Type B pancreatic cell (in vitro differentiated cells): ENCODE measurements around the gene GMEB2. TPM values are rescaled to one million over a fixed set of nuclear protein-coding genes. Genes with fewer than 3 reads are reported as not detected.

Experiments used
- DNase-seq: peaks from one replicate; pipeline ENCODE4 v3.0.0; 2021; ENCODE audit warnings: mixed read lengths; ENCODE audit not compliant: unreplicated experiment; ENCODE audit errors: extremely low spot score
- H3K27ac Mint-ChIP-seq: 2 replicates; pipeline ENCODE4 v1.8.0; 2021; ENCODE audit warnings: mild to moderate bottlenecking, mixed read lengths
- H3K27me3 Mint-ChIP-seq: 2 replicates; pipeline ENCODE4 v1.8.0; 2021; ENCODE audit warnings: mixed read lengths
- H3K36me3 Mint-ChIP-seq: 2 replicates; pipeline ENCODE4 v1.8.0; 2021; ENCODE audit warnings: mixed read lengths
- H3K4me1 Mint-ChIP-seq: one replicate; pipeline ENCODE4 v1.8.0; 2021; ENCODE audit warnings: mixed read lengths; ENCODE audit not compliant: unreplicated experiment
- H3K4me3 Mint-ChIP-seq: 2 replicates; pipeline ENCODE4 v1.8.0; 2021; ENCODE audit warnings: mild to moderate bottlenecking, mixed read lengths
- H3K9me3 Mint-ChIP-seq: 2 replicates; pipeline ENCODE4 v1.8.0; 2021; ENCODE audit warnings: mixed read lengths
- CTCF ChIP-seq: fragments of 200-600 bp; sonication (generic); conservative IDR thresholded peaks from 2 replicates; pipeline ENCODE4 v1.5.0; 2021; ENCODE audit warnings: antibody characterized with exemption, mild to moderate bottlenecking
- total RNA-seq: library from RNA; stranded (reverse); gene quantifications from 2 replicates; pipeline ENCODE4 v1.2.1, GENCODE V29; 2021; ENCODE audit warnings: low replicate concordance

The GMEB2 gene
- total RNA-seq, 1 donor from 2014 or later, result 13.9 TPM

DNA sequence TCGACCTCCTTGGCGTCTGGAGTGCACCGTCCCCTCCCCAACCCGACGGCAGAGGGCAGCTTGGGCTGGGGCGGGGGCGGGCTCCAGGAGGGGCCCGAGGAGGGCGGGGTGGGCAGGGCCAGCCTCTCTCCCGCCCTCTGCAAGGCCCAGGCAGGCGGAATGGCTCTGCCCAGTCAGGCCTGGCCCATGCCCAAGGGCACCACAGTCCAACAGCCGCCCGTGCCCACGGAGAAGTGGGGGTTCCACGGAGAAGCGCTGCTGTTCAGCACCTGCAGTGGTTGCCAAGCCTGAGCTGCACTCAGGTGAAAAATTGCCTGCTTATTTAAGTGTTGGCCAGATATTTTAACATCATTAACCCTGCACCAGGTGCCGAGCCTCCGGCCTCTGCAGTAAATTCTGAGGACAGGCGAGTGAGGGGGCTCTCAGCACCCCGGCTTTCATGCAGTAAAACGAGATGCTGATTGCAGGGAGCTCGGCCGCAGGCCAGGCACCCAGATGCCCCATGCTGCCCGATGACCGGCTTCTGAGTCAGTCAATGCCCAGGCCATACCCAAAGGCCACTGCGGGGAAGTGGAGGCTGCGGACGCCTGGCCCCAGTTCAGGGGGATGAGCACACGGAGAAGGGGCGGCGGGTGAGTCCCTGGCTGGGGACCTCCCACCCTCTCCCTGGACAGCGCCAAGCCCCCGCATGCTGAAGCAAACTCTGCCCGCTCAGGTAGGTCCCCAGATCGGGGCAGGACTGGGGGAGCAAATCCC, 79.0 kb downstream of the GMEB2 start, which contains the start of gene SRMS:
SRMS (minus strand) TSS at position 25 of the 756 bp plus-strand sequence. CDS start 286 bp downstream, outside the sequence.
- DNase-seq, result no peak
- Mint-ChIP-seq H3K4me1 (peaks cover 4% of the 10 kb centered on the region), H3K27me3 (peaks cover 3% of the 10 kb centered on the region), H3K9me3 (no peaks in the 10 kb centered on the region), H3K36me3 (no peaks in the 10 kb centered on the region), H3K27ac (no peak within 1 kb of the TSS), H3K4me3 (no peak within 1 kb of the TSS)
- TF ChIP-seq CTCF, result no peak

DNA sequence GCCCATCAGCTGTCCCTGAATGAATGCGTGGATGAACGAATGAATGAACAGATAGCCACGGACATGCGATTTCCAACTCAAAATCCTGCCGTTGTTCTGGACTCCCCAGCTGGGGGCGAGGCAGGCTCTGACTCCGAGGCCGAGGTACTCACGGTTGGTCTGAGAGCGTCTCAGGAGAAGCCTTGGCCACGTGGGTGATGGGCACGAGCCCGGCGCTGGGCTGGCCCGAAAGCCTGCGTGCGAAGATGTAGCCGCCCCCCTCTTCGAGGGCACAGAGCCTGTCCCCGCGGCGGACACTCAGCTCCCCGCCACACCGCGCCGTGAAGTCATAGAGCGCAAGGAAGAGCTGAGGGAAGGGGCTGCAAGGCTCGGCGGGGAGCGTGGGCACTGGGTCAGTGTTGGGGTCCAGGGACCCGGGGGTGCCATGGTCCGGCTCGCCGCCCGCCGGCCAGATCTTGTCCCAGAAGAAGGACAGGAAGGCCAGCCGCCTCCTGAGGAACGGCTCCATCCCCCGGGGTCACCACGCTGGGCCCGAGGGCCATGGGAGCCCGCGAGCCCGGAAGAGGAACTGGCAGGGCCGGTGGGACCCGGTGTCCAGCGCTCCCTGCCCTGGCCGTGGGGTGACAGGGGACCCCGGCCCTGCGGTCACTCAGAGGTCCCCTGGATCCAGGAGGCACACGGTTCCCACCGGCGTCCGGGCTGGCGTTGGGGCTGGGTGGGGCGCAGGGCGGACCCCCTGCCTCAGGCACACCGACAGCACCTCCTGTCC, 79.8 kb downstream of the GMEB2 start:
- no peak for DNase-seq
- peaks cover 4% of the 10 kb centered on the region for H3K4me1 Mint-ChIP-seq
- H3K9me3 Mint-ChIP-seq, result no peaks in the 10 kb centered on the region
- no peak overlapping the region for H3K27ac Mint-ChIP-seq
- TF ChIP-seq CTCF, result no peak
- no peaks in the 10 kb centered on the region for H3K36me3 Mint-ChIP-seq
- H3K4me3 Mint-ChIP-seq, result no peak overlapping the region
- peaks cover 3% of the 10 kb centered on the region for H3K27me3 Mint-ChIP-seq

GRCh38 chr20:63546256-63546955, 80.5 kb downstream of the GMEB2 start:
- H3K4me1 Mint-ChIP-seq, result peaks cover 4% of the 10 kb centered on the region
- no peak for DNase-seq
- no peak for TF ChIP-seq CTCF
- no peak overlapping the region for H3K4me3 Mint-ChIP-seq
- H3K36me3 Mint-ChIP-seq, result no peaks in the 10 kb centered on the region
- H3K27ac Mint-ChIP-seq, result no peak overlapping the region
- H3K27me3 Mint-ChIP-seq, result peaks cover 3% of the 10 kb centered on the region
- H3K9me3 Mint-ChIP-seq, result no peaks in the 10 kb centered on the region

DNA sequence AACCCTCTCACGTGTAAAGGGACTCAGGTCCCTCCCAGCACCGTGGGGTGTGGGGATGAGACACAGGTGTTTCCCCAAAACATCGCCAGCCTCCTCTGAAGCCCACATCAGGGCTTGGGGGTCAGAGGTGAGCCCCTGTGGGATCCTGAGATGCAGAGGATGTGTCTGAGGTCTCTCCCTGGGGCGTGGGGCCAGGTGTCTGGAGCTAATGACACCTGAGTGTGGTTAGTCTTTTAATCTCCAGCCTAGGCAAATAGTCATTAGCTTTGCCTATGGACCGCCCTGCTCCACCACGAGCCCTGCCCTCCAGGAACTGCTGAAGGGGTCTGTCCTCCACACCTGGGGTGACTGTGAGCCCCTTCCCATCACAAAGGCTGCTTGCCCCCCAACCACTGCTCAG, 81.1 kb downstream of the GMEB2 start:
- no peak overlapping the region for H3K4me3 Mint-ChIP-seq
- TF ChIP-seq CTCF, result no peak
- no peak for DNase-seq
- H3K4me1 Mint-ChIP-seq, result peaks cover 4% of the 10 kb centered on the region
- no peaks in the 10 kb centered on the region for H3K9me3 Mint-ChIP-seq
- no peaks in the 10 kb centered on the region for H3K36me3 Mint-ChIP-seq
- peaks cover 3% of the 10 kb centered on the region for H3K27me3 Mint-ChIP-seq
- H3K27ac Mint-ChIP-seq, result no peak overlapping the region

DNA sequence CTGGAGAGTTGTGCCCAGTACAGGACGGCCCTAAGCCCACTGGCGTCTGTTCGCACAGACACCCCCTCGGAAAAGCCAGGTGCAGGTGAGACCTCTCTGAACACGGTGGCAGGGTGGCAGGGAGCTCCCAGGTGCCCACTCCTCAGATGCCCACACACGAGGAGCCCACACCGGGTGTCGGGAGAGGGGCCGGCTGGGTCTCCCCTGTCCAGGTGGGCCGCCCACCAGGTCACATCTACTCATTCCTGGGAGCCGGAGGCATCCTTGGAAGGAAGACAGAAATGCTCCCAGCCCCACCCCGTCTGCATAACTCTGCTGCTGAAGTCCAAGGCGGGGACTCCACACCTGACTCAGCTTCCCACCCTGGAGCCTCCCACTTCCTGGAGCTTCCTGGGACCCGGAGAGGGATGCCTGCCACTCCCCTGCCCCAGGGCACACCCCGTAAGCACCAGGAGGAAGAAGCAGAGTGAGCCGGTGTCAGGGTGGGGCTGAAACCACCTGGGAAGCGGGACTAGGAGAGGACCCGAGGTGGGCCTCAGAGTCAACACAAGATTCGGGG, 81.9 kb downstream of the GMEB2 start:
- TF ChIP-seq CTCF, result no peak
- H3K4me1 Mint-ChIP-seq, result peaks cover 4% of the 10 kb centered on the region
- H3K27ac Mint-ChIP-seq, result no peak overlapping the region
- no peak for DNase-seq
- H3K4me3 Mint-ChIP-seq, result no peak overlapping the region
- no peaks in the 10 kb centered on the region for H3K36me3 Mint-ChIP-seq
- H3K27me3 Mint-ChIP-seq, result peaks cover 3% of the 10 kb centered on the region
- no peaks in the 10 kb centered on the region for H3K9me3 Mint-ChIP-seq
